Panc1 (cell line): ENCODE data around the gene CGNL1. TPM values are rescaled to one million over a fixed set of nuclear protein-coding genes. Genes with fewer than 3 reads are reported as not detected.

Experiments
- ATAC-seq: fragments of 200-7000 bp; cut with Tn5 transposase; 2 replicates; pipeline ENCODE4 v1.9.1; 2020; ENCODE audit warnings: mild to moderate bottlenecking, moderate library complexity
- BruUV-seq: library from RNA; stranded (reverse); fragments of 400-500 nt; replicated peaks from 2 replicates; lab custom pipeline; 2021; lab: Mats Ljungman, UMichigan
- CTCF ChIA-PET: fragments of 300-600 bp; sonication (Branson Sonifier 250); formaldehyde crosslinking; loops from one replicate; lab custom pipeline; 2022; ENCODE audit warnings: antibody characterized with exemption; lab: Charles Lee
- POLR2A ChIA-PET: fragments of 300-600 bp; sonication (Branson Sonifier 250); formaldehyde crosslinking; loops from one replicate; lab custom pipeline; 2022; ENCODE audit warnings: antibody characterized with exemption; lab: Charles Lee
- DNase-seq: peaks from one replicate; pipeline ENCODE4 v3.0.0-alpha.2; 2010; ENCODE audit warnings: low read depth, low spot score
- H3K27ac ChIP-seq: 2 replicates; pipeline ENCODE4 v1.5.1; 2011; ENCODE audit warnings: mild to moderate bottlenecking, low read length, inconsistent platforms
- H3K27me3 ChIP-seq: fragments of 200-500 bp; sonication (Bioruptor generic); 2 replicates; pipeline ENCODE4 v1.6.0; 2014; ENCODE audit warnings: low read length, inconsistent platforms; ENCODE audit not compliant: control insufficient read depth, insufficient read depth
- H3K36me3 ChIP-seq: fragments of 200-500 bp; sonication (Bioruptor generic); 2 replicates; pipeline ENCODE4 v1.5.1; 2014; ENCODE audit warnings: inconsistent platforms, mild to moderate bottlenecking, low read length, moderate library complexity; ENCODE audit not compliant: control insufficient read depth, insufficient read depth
- H3K4me1 ChIP-seq: 2 replicates; pipeline ENCODE4 v1.5.1; 2011; ENCODE audit warnings: inconsistent platforms, mild to moderate bottlenecking, low read length, moderate library complexity; ENCODE audit not compliant: control insufficient read depth, insufficient read depth
- H3K4me3 ChIP-seq, 2 experiments: 2 replicates each; pipeline ENCODE4 v1.5.1; 2011 to 2012; ENCODE audit warnings: low read depth in 2 of 2, low read length in 2 of 2, mild to moderate bottlenecking in 2 of 2, inconsistent platforms in 1 of 2, moderate library complexity in 1 of 2
- H3K9me3 ChIP-seq: fragments of 200-500 bp; sonication (Bioruptor generic); 2 replicates; pipeline ENCODE4 v1.5.1; 2014; ENCODE audit warnings: low read depth, mild to moderate bottlenecking, inconsistent platforms, low read length, moderate library complexity; ENCODE audit not compliant: control insufficient read depth, insufficient read depth
- CTCF ChIP-seq: fragments of 450-650 bp; IDR thresholded peaks from 2 replicates; pipeline ENCODE4 v1.5.1; 2017; ENCODE audit warnings: mild to moderate bottlenecking
- POLR2AphosphoS5 ChIP-seq: IDR thresholded peaks from 2 replicates; pipeline ENCODE4 v1.6.1; 2012; ENCODE audit warnings: mild to moderate bottlenecking, low read depth, low read length, moderate library complexity
- SIN3A ChIP-seq: IDR thresholded peaks from 2 replicates; pipeline ENCODE4 v1.6.1; 2012; ENCODE audit warnings: low read depth, mild to moderate bottlenecking, low read length, moderate library complexity, borderline replicate concordance; ENCODE audit not compliant: insufficient read depth
- TCF7L2 ChIP-seq: IDR thresholded peaks from 2 replicates; pipeline ENCODE4 v1.6.1; 2011; ENCODE audit warnings: mild to moderate bottlenecking, low read depth, low read length, inconsistent platforms
- in situ Hi-C: cut with HindIII; loops from 2 replicates; pipeline ENCODE4 v1.10.0; 2016; ENCODE audit warnings: low sequenced_read_pairs, low pct_unique_long_range_greater_than_20kb
- intact Hi-C: fragments of 100-400 bp; cut with micrococcal nuclease; formaldehyde crosslinking; loops from one replicate; pipeline ENCODE4 v1.10.0; 2022; ENCODE audit not compliant: unreplicated experiment
- total RNA-seq: library from RNA; stranded (reverse); gene quantifications from one replicate; pipeline ENCODE4 v1.2.1, GENCODE V29; 2021; ENCODE audit not compliant: unreplicated experiment
- TF ChIP-seq, protein P1 (sequence below), 2 experiments: IDR thresholded peaks; 2 replicates each; pipeline ENCODE4 v1.6.1; 2011 to 2012; ENCODE audit warnings: low read depth in 2 of 2, control low read depth in 1 of 2, low read length in 1 of 2, mild to moderate bottlenecking in 1 of 2, moderate library complexity in 1 of 2; ENCODE audit not compliant: insufficient read depth in 1 of 2

CGNL1 gene
- total RNA-seq, 1 experiment from 2014 or later = 3.5 TPM

GRCh38 chr15:57495554-57496165 is 119.4 kb downstream of the CGNL1 start:
- TF ChIP-seq, protein P1, sequence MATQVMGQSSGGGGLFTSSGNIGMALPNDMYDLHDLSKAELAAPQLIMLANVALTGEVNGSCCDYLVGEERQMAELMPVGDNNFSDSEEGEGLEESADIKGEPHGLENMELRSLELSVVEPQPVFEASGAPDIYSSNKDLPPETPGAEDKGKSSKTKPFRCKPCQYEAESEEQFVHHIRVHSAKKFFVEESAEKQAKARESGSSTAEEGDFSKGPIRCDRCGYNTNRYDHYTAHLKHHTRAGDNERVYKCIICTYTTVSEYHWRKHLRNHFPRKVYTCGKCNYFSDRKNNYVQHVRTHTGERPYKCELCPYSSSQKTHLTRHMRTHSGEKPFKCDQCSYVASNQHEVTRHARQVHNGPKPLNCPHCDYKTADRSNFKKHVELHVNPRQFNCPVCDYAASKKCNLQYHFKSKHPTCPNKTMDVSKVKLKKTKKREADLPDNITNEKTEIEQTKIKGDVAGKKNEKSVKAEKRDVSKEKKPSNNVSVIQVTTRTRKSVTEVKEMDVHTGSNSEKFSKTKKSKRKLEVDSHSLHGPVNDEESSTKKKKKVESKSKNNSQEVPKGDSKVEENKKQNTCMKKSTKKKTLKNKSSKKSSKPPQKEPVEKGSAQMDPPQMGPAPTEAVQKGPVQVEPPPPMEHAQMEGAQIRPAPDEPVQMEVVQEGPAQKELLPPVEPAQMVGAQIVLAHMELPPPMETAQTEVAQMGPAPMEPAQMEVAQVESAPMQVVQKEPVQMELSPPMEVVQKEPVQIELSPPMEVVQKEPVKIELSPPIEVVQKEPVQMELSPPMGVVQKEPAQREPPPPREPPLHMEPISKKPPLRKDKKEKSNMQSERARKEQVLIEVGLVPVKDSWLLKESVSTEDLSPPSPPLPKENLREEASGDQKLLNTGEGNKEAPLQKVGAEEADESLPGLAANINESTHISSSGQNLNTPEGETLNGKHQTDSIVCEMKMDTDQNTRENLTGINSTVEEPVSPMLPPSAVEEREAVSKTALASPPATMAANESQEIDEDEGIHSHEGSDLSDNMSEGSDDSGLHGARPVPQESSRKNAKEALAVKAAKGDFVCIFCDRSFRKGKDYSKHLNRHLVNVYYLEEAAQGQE (IDR thresholded peaks at IDR 0.05; ENCODE audit: insufficient read depth in 1 of 2, low read depth in 2 of 2, low read length in 1 of 2) = no peak
- ChIA-PET POLR2A (no interaction called here), CTCF (no interaction called here)
- no peaks in the 10 kb centered on the region for H3K27me3 ChIP-seq
- H3K4me1 ChIP-seq = no peaks in the 10 kb centered on the region
- in situ Hi-C loops = no loop called here
- DNase-seq (no peak), ATAC-seq (no peak)
- no TSS peak for BruUV-seq
- no peak overlapping the region for H3K27ac ChIP-seq
- no peaks in the 10 kb centered on the region for H3K9me3 ChIP-seq
- intact Hi-C loops = no loop called here
- H3K36me3 ChIP-seq = no peaks in the 10 kb centered on the region
- no peak overlapping the region for H3K4me3 ChIP-seq

GRCh38 chr15:57496594-57496945 is 120.3 kb downstream of the CGNL1 start:
- no peak overlapping the region for H3K27ac ChIP-seq
- ATAC-seq = no peak
- intact Hi-C loops (no loop called here), in situ Hi-C loops (no loop called here)
- ChIA-PET POLR2A (no interaction called here), CTCF (no interaction called here)
- no peak for DNase-seq
- H3K27me3 ChIP-seq = no peaks in the 10 kb centered on the region
- BruUV-seq = no TSS peak
- no peaks in the 10 kb centered on the region for H3K36me3 ChIP-seq
- TF ChIP-seq TCF7L2 = no peak
- TF ChIP-seq, protein P1 (IDR thresholded peaks at IDR 0.05; ENCODE audit: insufficient read depth in 1 of 2, low read depth in 2 of 2, low read length in 1 of 2) = no peak
- no peak for TF ChIP-seq POLR2AphosphoS5
- no peak for TF ChIP-seq SIN3A
- no peak for TF ChIP-seq CTCF
- H3K9me3 ChIP-seq = no peaks in the 10 kb centered on the region
- no peak overlapping the region for H3K4me3 ChIP-seq
- no peaks in the 10 kb centered on the region for H3K4me1 ChIP-seq
